ENCODE measurements around the gene FADD. TPM values are rescaled to one million over a fixed set of nuclear protein-coding genes. Genes with fewer than 3 reads are reported as not detected.
"Not testable (repeated sequence)": the region's sequence is repeated elsewhere in the genome, so short reads cannot be mapped to it uniquely, and the experiment has no call there.

The FADD gene
- total RNA-seq, 1 experiment from 2014 or later, result 19.8 TPM

GRCh38 chr11:70212227-70212811 is 9.2 kb downstream of the FADD start:
- DNase-seq, result peak; percentile 25
- no peak overlapping the region for H3K4me3 ChIP-seq (ENCODE audit: low read length)
- no peaks in the 10 kb centered on the region for H3K27me3 ChIP-seq (ENCODE audit: low read length)
- H3K36me3 ChIP-seq (ENCODE audit: insufficient read depth, low read length), result no peaks in the 10 kb centered on the region
- no peak overlapping the region for H3K9ac ChIP-seq (ENCODE audit: low read length)
- no peaks in the 10 kb centered on the region for H3K79me2 ChIP-seq (ENCODE audit: low read length)
- H3K4me1 ChIP-seq (ENCODE audit: low read length), result no peaks in the 10 kb centered on the region
- no peaks in the 10 kb centered on the region for H3K9me2 ChIP-seq (replicated peaks; ENCODE audit: insufficient read depth, low read length)
- no peak overlapping the region for H3K4me2 ChIP-seq (ENCODE audit: low read depth, low read length, poor library complexity, severe bottlenecking)
- H4K20me1 ChIP-seq (ENCODE audit: insufficient read depth, low read depth, low read length), result peaks cover 11% of the 10 kb centered on the region; the same call in 1 of the 2 replicates
- H3K9me3 ChIP-seq (ENCODE audit: low read length), result no peaks in the 10 kb centered on the region
- H3K27ac ChIP-seq (ENCODE audit: low read length), result no peak overlapping the region
- no peak overlapping the region for H2AFZ ChIP-seq (ENCODE audit: low read length)

GRCh38 chr11:70217388-70217787 is 14.3 kb downstream of the FADD start:
- H3K36me3 ChIP-seq (ENCODE audit: insufficient read depth, low read length); H3K9ac ChIP-seq (ENCODE audit: low read length); H3K27ac ChIP-seq (ENCODE audit: low read length); H3K9me2 ChIP-seq (replicated peaks; ENCODE audit: insufficient read depth, low read length); H3K4me3 ChIP-seq (ENCODE audit: low read length); H3K79me2 ChIP-seq (ENCODE audit: low read length); H3K4me2 ChIP-seq (ENCODE audit: low read depth, low read length, poor library complexity, severe bottlenecking); H3K9me3 ChIP-seq (ENCODE audit: low read length); H3K27me3 ChIP-seq (ENCODE audit: low read length); H2AFZ ChIP-seq (ENCODE audit: low read length); H4K20me1 ChIP-seq (ENCODE audit: insufficient read depth, low read depth, low read length); H3K4me1 ChIP-seq (ENCODE audit: low read length): not testable (repeated sequence)
- DNase-seq, result peak; percentile 7

- not testable (repeated sequence) for H3K79me2 ChIP-seq (ENCODE audit: low read length); H2AFZ ChIP-seq (ENCODE audit: low read length); H3K9me2 ChIP-seq (replicated peaks; ENCODE audit: insufficient read depth, low read length); H3K9ac ChIP-seq (ENCODE audit: low read length); H3K9me3 ChIP-seq (ENCODE audit: low read length); H3K27ac ChIP-seq (ENCODE audit: low read length); H3K36me3 ChIP-seq (ENCODE audit: insufficient read depth, low read length); H3K4me2 ChIP-seq (ENCODE audit: low read depth, low read length, poor library complexity, severe bottlenecking); H3K4me3 ChIP-seq (ENCODE audit: low read length); H4K20me1 ChIP-seq (ENCODE audit: insufficient read depth, low read depth, low read length); H3K27me3 ChIP-seq (ENCODE audit: low read length); H3K4me1 ChIP-seq (ENCODE audit: low read length)
- peak; percentile 1 for DNase-seq
Observed at GRCh38 chr11:70218076-70218475, 15.0 kb downstream of the FADD start.

- Histone ChIP-seq H4K20me1 (ENCODE audit: insufficient read depth, low read depth, low read length) (no peaks in the 10 kb centered on the region), H3K27me3 (ENCODE audit: low read length) (no peaks in the 10 kb centered on the region), H3K4me1 (ENCODE audit: low read length) (no peaks in the 10 kb centered on the region), H3K9me2 (replicated peaks; ENCODE audit: insufficient read depth, low read length) (no peaks in the 10 kb centered on the region), H3K27ac (ENCODE audit: low read length) (no peak overlapping the region), H3K4me2 (ENCODE audit: low read depth, low read length, poor library complexity, severe bottlenecking) (no peak overlapping the region), H3K79me2 (ENCODE audit: low read length) (no peaks in the 10 kb centered on the region), H3K4me3 (ENCODE audit: low read length) (no peak overlapping the region), H3K36me3 (ENCODE audit: insufficient read depth, low read length) (no peaks in the 10 kb centered on the region), H3K9me3 (ENCODE audit: low read length) (no peaks in the 10 kb centered on the region), H3K9ac (ENCODE audit: low read length) (no peak overlapping the region), H2AFZ (ENCODE audit: low read length) (no peak overlapping the region)
- DNase-seq, result peak; percentile 7
Observed at GRCh38 chr11:70220136-70220535, 17.0 kb downstream of the FADD start.

GRCh38 chr11:70220920-70221319 is 17.8 kb downstream of the FADD start:
- H3K4me2 ChIP-seq (ENCODE audit: low read depth, low read length, poor library complexity, severe bottlenecking), result no peak overlapping the region
- no peak overlapping the region for H2AFZ ChIP-seq (ENCODE audit: low read length)
- H3K36me3 ChIP-seq (ENCODE audit: insufficient read depth, low read length), result no peaks in the 10 kb centered on the region
- H3K9me2 ChIP-seq (replicated peaks; ENCODE audit: insufficient read depth, low read length), result no peaks in the 10 kb centered on the region
- no peak overlapping the region for H3K27ac ChIP-seq (ENCODE audit: low read length)
- H3K79me2 ChIP-seq (ENCODE audit: low read length), result no peaks in the 10 kb centered on the region
- H3K4me3 ChIP-seq (ENCODE audit: low read length), result no peak overlapping the region
- no peak overlapping the region for H3K9ac ChIP-seq (ENCODE audit: low read length)
- H4K20me1 ChIP-seq (ENCODE audit: insufficient read depth, low read depth, low read length), result no peaks in the 10 kb centered on the region
- H3K4me1 ChIP-seq (ENCODE audit: low read length), result peaks cover 3% of the 10 kb centered on the region
- peak; percentile 1 for DNase-seq
- no peaks in the 10 kb centered on the region for H3K27me3 ChIP-seq (ENCODE audit: low read length)
- no peaks in the 10 kb centered on the region for H3K9me3 ChIP-seq (ENCODE audit: low read length)

GRCh38 chr11:70225681-70226177 is 22.6 kb downstream of the FADD start:
- Histone ChIP-seq H3K79me2 (ENCODE audit: low read length) (no peaks in the 10 kb centered on the region), H3K4me2 (ENCODE audit: low read depth, low read length, poor library complexity, severe bottlenecking) (peak overlapping the region; percentile 14), H3K27ac (ENCODE audit: low read length) (no peak overlapping the region), H3K9ac (ENCODE audit: low read length) (no peak overlapping the region), H3K9me2 (replicated peaks; ENCODE audit: insufficient read depth, low read length) (no peaks in the 10 kb centered on the region), H4K20me1 (ENCODE audit: insufficient read depth, low read depth, low read length) (no peaks in the 10 kb centered on the region), H3K4me1 (ENCODE audit: low read length) (peaks cover 13% of the 10 kb centered on the region), H3K27me3 (ENCODE audit: low read length) (no peaks in the 10 kb centered on the region), H3K4me3 (ENCODE audit: low read length) (no peak overlapping the region), H3K36me3 (ENCODE audit: insufficient read depth, low read length) (no peaks in the 10 kb centered on the region), H2AFZ (ENCODE audit: low read length) (no peak overlapping the region), H3K9me3 (ENCODE audit: low read length) (no peaks in the 10 kb centered on the region)
- peak; percentile 57 for DNase-seq

GRCh38 chr11:70226183-70226582 is 23.1 kb downstream of the FADD start:
- peak overlapping the region; percentile 14 for H3K4me2 ChIP-seq (ENCODE audit: low read depth, low read length, poor library complexity, severe bottlenecking)
- no peak overlapping the region for H3K9ac ChIP-seq (ENCODE audit: low read length)
- no peak overlapping the region for H3K27ac ChIP-seq (ENCODE audit: low read length)
- H3K9me3 ChIP-seq (ENCODE audit: low read length), result no peaks in the 10 kb centered on the region
- no peaks in the 10 kb centered on the region for H3K27me3 ChIP-seq (ENCODE audit: low read length)
- no peaks in the 10 kb centered on the region for H3K36me3 ChIP-seq (ENCODE audit: insufficient read depth, low read length)
- H3K4me1 ChIP-seq (ENCODE audit: low read length), result peaks cover 13% of the 10 kb centered on the region
- no peak overlapping the region for H3K4me3 ChIP-seq (ENCODE audit: low read length)
- DNase-seq, result no peak
- H3K9me2 ChIP-seq (replicated peaks; ENCODE audit: insufficient read depth, low read length), result no peaks in the 10 kb centered on the region
- no peaks in the 10 kb centered on the region for H3K79me2 ChIP-seq (ENCODE audit: low read length)
- H4K20me1 ChIP-seq (ENCODE audit: insufficient read depth, low read depth, low read length), result no peaks in the 10 kb centered on the region
- H2AFZ ChIP-seq (ENCODE audit: low read length), result no peak overlapping the region

GRCh38 chr11:70226967-70227366 is 23.9 kb downstream of the FADD start:
- Histone ChIP-seq H3K4me3 (ENCODE audit: low read length) (no peak overlapping the region), H2AFZ (ENCODE audit: low read length) (no peak overlapping the region), H3K4me2 (ENCODE audit: low read depth, low read length, poor library complexity, severe bottlenecking) (no peak overlapping the region), H3K9ac (ENCODE audit: low read length) (no peak overlapping the region), H3K9me2 (replicated peaks; ENCODE audit: insufficient read depth, low read length) (no peaks in the 10 kb centered on the region), H3K4me1 (ENCODE audit: low read length) (peaks cover 13% of the 10 kb centered on the region), H3K36me3 (ENCODE audit: insufficient read depth, low read length) (no peaks in the 10 kb centered on the region), H4K20me1 (ENCODE audit: insufficient read depth, low read depth, low read length) (no peaks in the 10 kb centered on the region), H3K79me2 (ENCODE audit: low read length) (no peaks in the 10 kb centered on the region), H3K27ac (ENCODE audit: low read length) (no peak overlapping the region), H3K27me3 (ENCODE audit: low read length) (no peaks in the 10 kb centered on the region), H3K9me3 (ENCODE audit: low read length) (no peaks in the 10 kb centered on the region)
- peak; percentile 63 for DNase-seq
